ENCODE measurements around the gene POU6F1.

The POU6F1 gene

GRCh38 chr12:51217968-51218606, at the start of gene POU6F1 (continued):
- TF ChIP-seq ZNF26 (tag by site-specific recombination; IDR thresholded peaks at IDR 0.05) (no peak), ZNF324 (tag by site-specific recombination; IDR thresholded peaks at IDR 0.05) (no peak), GLIS1 (tag by site-specific recombination; IDR thresholded peaks at IDR 0.05) (peak; percentile 65), ZNF394 (tag by site-specific recombination; IDR thresholded peaks at IDR 0.05; ENCODE audit: borderline replicate concordance) (no peak), ZNF202 (tag by site-specific recombination; IDR thresholded peaks at IDR 0.05; ENCODE audit: borderline replicate concordance) (no peak), ZNF548 (tag by site-specific recombination; IDR thresholded peaks at IDR 0.05) (no peak), ZBTB6 (tag by site-specific recombination; IDR thresholded peaks at IDR 0.05) (0 out of 2 replicates have a peak, but pooled peaks have one; percentile 38), ZBTB49 (tag by site-specific recombination; IDR thresholded peaks at IDR 0.05; ENCODE audit: low read depth) (no peak), SP3 (tag by site-specific recombination; IDR thresholded peaks at IDR 0.05) (peak; percentile 65), EGR2 (tag by site-specific recombination; IDR thresholded peaks at IDR 0.05; ENCODE audit: low read depth) (peak; percentile 66), ZNF623 (tag by site-specific recombination; IDR thresholded peaks at IDR 0.05) (no peak), ZBTB48 (tag by site-specific recombination; IDR thresholded peaks at IDR 0.05) (peak; percentile 55; the same call in 1 of the 2 replicates), AEBP2 (tag by site-specific recombination; IDR thresholded peaks at IDR 0.05; ENCODE audit: borderline replicate concordance) (no peak), ZNF341 (tag by site-specific recombination; IDR thresholded peaks at IDR 0.05; ENCODE audit: low read depth) (peak; percentile 63), ZNF488 (tag by site-specific recombination; IDR thresholded peaks at IDR 0.05) (no peak), RBAK (tag by site-specific recombination; IDR thresholded peaks at IDR 0.05) (no peak), KLF7 (tag by site-specific recombination; IDR thresholded peaks at IDR 0.05; ENCODE audit: borderline replicate concordance) (peak; percentile 80; the same call in 1 of the 2 replicates), ZNF114 (tag by site-specific recombination; IDR thresholded peaks at IDR 0.05) (no peak), ZIC2 (tag by site-specific recombination; IDR thresholded peaks at IDR 0.05) (peak; percentile 40), YY2 (tag by site-specific recombination; IDR thresholded peaks at IDR 0.05) (no peak), REPIN1 (tag by site-specific recombination; IDR thresholded peaks at IDR 0.05; ENCODE audit: low read depth) (no peak), SALL2 (tag by site-specific recombination; IDR thresholded peaks at IDR 0.05; ENCODE audit: borderline replicate concordance) (no peak), ZNF18 (tag by site-specific recombination; IDR thresholded peaks at IDR 0.05) (0 out of 2 replicates have a peak, but pooled peaks have one; percentile 13), ZBTB10 (tag by site-specific recombination; IDR thresholded peaks at IDR 0.05) (peak; percentile 67; the same call in 1 of the 2 replicates), MEIS1 (CRISPR knock-in tag; IDR thresholded peaks at IDR 0.05; ENCODE audit: borderline replicate concordance) (no peak), WT1 (tag by site-specific recombination; IDR thresholded peaks at IDR 0.05) (peak; percentile 65; the same call in 1 of the 2 replicates), ZNF677 (tag by site-specific recombination; IDR thresholded peaks at IDR 0.05) (no peak)

Data from HEK293 (cell line).